Measurements from ENCODE around the gene TWF2. TPM values are rescaled to one million over a fixed set of nuclear protein-coding genes. Genes with fewer than 3 reads are reported as not detected.

TWF2 gene
- total and polyA plus RNA-seq, 2 of the 13 experiments (the other 11 are each of a cell fraction or from before 2014, with no cell fraction given): 45.5 to 108 TPM

- TF ChIP-seq HNRNPK (IDR thresholded peaks at IDR 0.05; ENCODE audit: low read depth, low read length, poor library complexity, severe bottlenecking): no peak
Observed at GRCh38 chr3:52278510-52279069, 39.6 kb upstream of the TWF2 start, which contains the start of gene WDR82 (continued).

- Histone ChIP-seq H3K9me3 (ENCODE audit: low read length) (no peaks in the 10 kb centered on the region), H3K4me1 (ENCODE audit: insufficient read depth, low read length) (peaks cover 74% of the 10 kb centered on the region), H2AFZ (ENCODE audit: low read length) (no peak overlapping the region), H3K36me3 (replicated peaks in 1 of 2; ENCODE audit: control insufficient read depth in 1 of 2, insufficient read depth in 2 of 2, low read length in 2 of 2) (peaks cover 0 to 5% of the 10 kb centered on the region in 2 experiments; a peak in 1 of 5 replicates), H3K9ac (ENCODE audit: insufficient read depth, low read depth, low read length) (peak overlapping the region; percentile 99), H3K27me3 (ENCODE audit: control insufficient read depth in 1 of 2, insufficient read depth in 2 of 2, low read length in 2 of 2) (no peaks in the 10 kb centered on the region; a peak in 1 of 5 replicates), H3K79me2 (ENCODE audit: insufficient read depth, low read length) (peaks cover 53% of the 10 kb centered on the region), H3K4me3 (replicated peaks in 1 of 3; ENCODE audit: insufficient read depth in 1 of 3, low read depth in 2 of 3, low read length in 3 of 3) (peak overlapping the region; percentile 77 to 99 (median 94)), H3K4me2 (ENCODE audit: low read depth, low read length) (peak overlapping the region; percentile 92), H3K27ac (ENCODE audit: extremely low read length, insufficient read depth, low read length) (peak overlapping the region; percentile 95), H4K20me1 (ENCODE audit: insufficient read depth, low read length) (peaks cover 44% of the 10 kb centered on the region)
- intact Hi-C loops (cut with micrococcal nuclease; ENCODE audit: unreplicated experiment) (no loop called here), in situ Hi-C loops (cut with HindIII; ENCODE audit: extremely low pct_ligation_motif_present, low pct_unique_long_range_greater_than_20kb) (no loop called here)
- ATAC-seq (peak; percentile 79), FAIRE-seq (no peak), DNase-seq (ENCODE audit: low spot score) (no peak)
- ChIA-PET POLR2A (interaction anchor here (1.0 to 5.3 kb wide), 13 partner anchors 11 to 123 kb away, joined by 4 to 165 read pairs (median 8); partner anchors contain the start of genes GLYCTK, POC1A, PPM1M and TWF2), CTCF (ENCODE audit: low intra/inter-chr PET ratio, low total read pairs) (no interaction called here)
- BruUV-seq (replicated peaks): TSS peak; percentile 54
- WGBS (ENCODE audit: low lambda C conversion rate): 0% methylated on average over 8 of the region's 54 CpGs
- TF ChIP-seq ZNF75D (CRISPR knock-in tag; IDR thresholded peaks at IDR 0.05; ENCODE audit: borderline replicate concordance): no peak
- TF ChIP-seq NFKB2 (CRISPR knock-in tag; IDR thresholded peaks at IDR 0.05; ENCODE audit: borderline replicate concordance): 0 out of 2 replicates have a peak, but pooled peaks have one; percentile 5
- 0 out of 2 replicates have a peak, but pooled peaks have one; percentile 1 for TF ChIP-seq ZNF543 (CRISPR knock-in tag; IDR thresholded peaks at IDR 0.05)
- TF ChIP-seq PHF8 (CRISPR knock-in tag; IDR thresholded peaks at IDR 0.05): 0 out of 2 replicates have a peak, but pooled peaks have one; percentile 64
- no peak for TF ChIP-seq HOXA3 (CRISPR knock-in tag; IDR thresholded peaks at IDR 0.05)
- peak; percentile 40; the same call in 1 of the 2 replicates for TF ChIP-seq ZFP91 (CRISPR knock-in tag; IDR thresholded peaks at IDR 0.05; ENCODE audit: borderline replicate concordance)
- TF ChIP-seq ZNF367 (CRISPR knock-in tag; IDR thresholded peaks at IDR 0.05; ENCODE audit: borderline replicate concordance): no peak
- 0 out of 2 replicates have a peak, but pooled peaks have one; percentile 15 for TF ChIP-seq BRD4 (CRISPR knock-in tag; IDR thresholded peaks at IDR 0.05)
- 0 out of 2 replicates have a peak, but pooled peaks have one; percentile 61 for TF ChIP-seq ZNF670 (CRISPR knock-in tag; IDR thresholded peaks at IDR 0.05; ENCODE audit: borderline replicate concordance)
- no peak for TF ChIP-seq MBNL3 (CRISPR knock-in tag; conservative IDR thresholded peaks at IDR 0.05)
- TF ChIP-seq ARID5B (CRISPR knock-in tag; IDR thresholded peaks at IDR 0.05): no peak
- TF ChIP-seq ZFX (CRISPR knock-in tag; IDR thresholded peaks at IDR 0.05; ENCODE audit: low read depth): peak; percentile 86
- no peak for TF ChIP-seq ZNF766 (CRISPR knock-in tag; IDR thresholded peaks at IDR 0.05; ENCODE audit: borderline replicate concordance)
- peak; percentile 4; the same call in 1 of the 2 replicates for TF ChIP-seq ELF3 (CRISPR knock-in tag; IDR thresholded peaks at IDR 0.05)
- TF ChIP-seq NR2F6 (IDR thresholded peaks at IDR 0.05): no peak
- 0 out of 2 replicates have a peak, but pooled peaks have one; percentile 5 for TF ChIP-seq NR2F6 (CRISPR knock-in tag; IDR thresholded peaks at IDR 0.05)
- TF ChIP-seq RAD21 (CRISPR knock-in tag; IDR thresholded peaks at IDR 0.05): peak; percentile 23; the same call in 1 of the 2 replicates
Observed at GRCh38 chr3:52277972-52278509, 39.1 kb upstream of the TWF2 start.
